Gastroesophageal sphincter (tissue), 4 donors: ENCODE measurements around the gene CDH13. TPM values are rescaled to one million over a fixed set of nuclear protein-coding genes. Genes with fewer than 3 reads are reported as not detected.

Experiments used
- ATAC-seq: fragments of 150-250 bp; one replicate; pipeline ENCODE4 v1.9.1; 2016; ENCODE audit warnings: mild to moderate bottlenecking, moderate library complexity
- H3K27ac ChIP-seq, 4 donors: fragments of 200-600 bp; sonication (generic) in 3 of 4; 1 replicate in 3 of 4; 2 replicates in 1 of 4; pipeline ENCODE4 v1.5.1; 2016 to 2019
- H3K27me3 ChIP-seq: fragments of 200-600 bp; sonication (generic); one replicate; pipeline ENCODE4 v1.5.1; 2019
- H3K36me3 ChIP-seq, 2 donors: fragments of 200-600 bp; sonication (generic); one replicate each; pipeline ENCODE4 v1.5.1; 2019; ENCODE audit warnings: control low read depth in 1 of 2
- H3K4me1 ChIP-seq, 3 donors: fragments of 200-600 bp; sonication (generic); 1 replicate in 2 of 3; 2 replicates in 1 of 3; pipeline ENCODE4 v1.5.1; 2016 to 2019; ENCODE audit warnings: control low read depth in 2 of 3
- H3K4me3 ChIP-seq, 2 donors: fragments of 200-600 bp; sonication (generic); one replicate each; pipeline ENCODE4 v1.5.1; 2019; ENCODE audit warnings: mild to moderate bottlenecking in 1 of 2, moderate library complexity in 1 of 2
- H3K9me3 ChIP-seq, 3 donors: fragments of 200-600 bp; sonication (generic); one replicate each; pipeline ENCODE4 v1.5.1; 2017 to 2019; ENCODE audit warnings: control low read depth in 2 of 3
- EP300 ChIP-seq: sonication (generic); formaldehyde crosslinking; IDR thresholded peaks from one replicate; pipeline ENCODE4 v1.6.1; 2017; ENCODE audit warnings: antibody characterized with exemption, mild to moderate bottlenecking
- POLR2A ChIP-seq, 2 donors: fragments of 450-650 bp; IDR thresholded peaks; one replicate each; pipeline ENCODE4 v1.6.1; 2017; ENCODE audit warnings: antibody characterized with exemption in 2 of 2, mild to moderate bottlenecking in 2 of 2, moderate library complexity in 1 of 2
- POLR2AphosphoS5 ChIP-seq: sonication (generic); formaldehyde crosslinking; IDR thresholded peaks from one replicate; pipeline ENCODE4 v1.6.1; 2017; ENCODE audit warnings: antibody characterized with exemption
- WGBS, 2 donors: methylation state at CpG; one replicate each; pipeline ENCODE4 v1.1.5; 2018; ENCODE audit warnings: low coverage in 1 of 2; 5-methylcytosine and 5-hydroxymethylcytosine counted together
- total RNA-seq, 4 donors: library from RNA; depleted of rRNA; stranded (reverse); fragments of >200 nt; gene quantifications; one replicate each; pipeline ENCODE4 v1.1.0, GENCODE V29; 2016
- TF ChIP-seq, protein P1 (sequence below), 4 experiments: fragments of 200-600 bp in 2 of 4; fragments of 450-650 bp in 2 of 4; sonication (generic) in 1 of 4; IDR thresholded peaks; one replicate each; pipeline ENCODE4 v1.5.1; 2017 to 2019; ENCODE audit warnings: antibody characterized with exemption in 4 of 4, mild to moderate bottlenecking in 2 of 4, moderate library complexity in 2 of 4

The CDH13 gene
- total RNA-seq, 4 donors from 2014 or later: 4.2 to 22.3 (median 11.4) TPM

DNA sequence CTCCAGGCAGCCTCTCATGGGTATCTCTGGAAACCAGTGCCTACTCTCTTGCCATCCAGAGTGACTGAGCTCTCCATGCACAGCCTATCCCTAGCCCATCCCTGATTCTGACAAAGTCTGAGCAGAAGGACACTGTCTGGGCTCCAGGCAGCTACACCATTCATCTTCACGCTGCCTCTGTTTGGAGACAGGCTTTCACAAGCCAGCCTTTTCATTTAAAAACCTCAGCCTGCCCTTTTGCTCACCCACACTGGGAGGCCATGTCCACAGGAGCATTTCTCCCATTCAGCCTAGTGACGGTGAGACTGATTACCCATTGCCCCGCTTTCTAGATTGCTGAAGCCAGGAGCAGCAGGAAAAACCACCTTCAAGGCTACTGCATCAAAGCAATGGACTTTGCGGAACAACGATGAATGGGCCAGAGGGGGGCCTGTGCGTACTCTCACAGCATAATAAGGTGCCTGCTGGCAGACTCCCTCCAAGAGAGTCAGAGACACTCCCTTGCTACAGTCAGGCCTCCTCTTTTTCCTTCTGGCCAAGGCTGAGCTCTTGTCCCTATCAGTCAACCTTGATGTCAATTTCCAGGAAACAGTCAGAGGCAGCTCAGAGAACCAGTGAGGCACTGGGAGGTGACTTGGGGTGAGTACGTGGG lies 24.7 kb upstream of the CDH13 start:
- Histone ChIP-seq H3K4me1 (no peaks in the 10 kb centered on the region), H3K9me3 (peaks cover 0 to 23% (median 0%) of the 10 kb centered on the region in 3 donors), H3K4me3 (no peak overlapping the region), H3K36me3 (no peaks in the 10 kb centered on the region), H3K27ac (no peak overlapping the region), H3K27me3 (peaks cover 4% of the 10 kb centered on the region)
- no peak for ATAC-seq
- 63 to 84% methylated on average over 3 to 5 of the region's 7 CpGs for WGBS, 2 donors
- no peak for TF ChIP-seq POLR2A (IDR thresholded peaks at IDR 0.05)
- TF ChIP-seq, protein P1, sequence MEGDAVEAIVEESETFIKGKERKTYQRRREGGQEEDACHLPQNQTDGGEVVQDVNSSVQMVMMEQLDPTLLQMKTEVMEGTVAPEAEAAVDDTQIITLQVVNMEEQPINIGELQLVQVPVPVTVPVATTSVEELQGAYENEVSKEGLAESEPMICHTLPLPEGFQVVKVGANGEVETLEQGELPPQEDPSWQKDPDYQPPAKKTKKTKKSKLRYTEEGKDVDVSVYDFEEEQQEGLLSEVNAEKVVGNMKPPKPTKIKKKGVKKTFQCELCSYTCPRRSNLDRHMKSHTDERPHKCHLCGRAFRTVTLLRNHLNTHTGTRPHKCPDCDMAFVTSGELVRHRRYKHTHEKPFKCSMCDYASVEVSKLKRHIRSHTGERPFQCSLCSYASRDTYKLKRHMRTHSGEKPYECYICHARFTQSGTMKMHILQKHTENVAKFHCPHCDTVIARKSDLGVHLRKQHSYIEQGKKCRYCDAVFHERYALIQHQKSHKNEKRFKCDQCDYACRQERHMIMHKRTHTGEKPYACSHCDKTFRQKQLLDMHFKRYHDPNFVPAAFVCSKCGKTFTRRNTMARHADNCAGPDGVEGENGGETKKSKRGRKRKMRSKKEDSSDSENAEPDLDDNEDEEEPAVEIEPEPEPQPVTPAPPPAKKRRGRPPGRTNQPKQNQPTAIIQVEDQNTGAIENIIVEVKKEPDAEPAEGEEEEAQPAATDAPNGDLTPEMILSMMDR (IDR thresholded peaks at IDR 0.05): no peak
- TF ChIP-seq POLR2AphosphoS5: no peak
- TF ChIP-seq EP300: no peak

DNA sequence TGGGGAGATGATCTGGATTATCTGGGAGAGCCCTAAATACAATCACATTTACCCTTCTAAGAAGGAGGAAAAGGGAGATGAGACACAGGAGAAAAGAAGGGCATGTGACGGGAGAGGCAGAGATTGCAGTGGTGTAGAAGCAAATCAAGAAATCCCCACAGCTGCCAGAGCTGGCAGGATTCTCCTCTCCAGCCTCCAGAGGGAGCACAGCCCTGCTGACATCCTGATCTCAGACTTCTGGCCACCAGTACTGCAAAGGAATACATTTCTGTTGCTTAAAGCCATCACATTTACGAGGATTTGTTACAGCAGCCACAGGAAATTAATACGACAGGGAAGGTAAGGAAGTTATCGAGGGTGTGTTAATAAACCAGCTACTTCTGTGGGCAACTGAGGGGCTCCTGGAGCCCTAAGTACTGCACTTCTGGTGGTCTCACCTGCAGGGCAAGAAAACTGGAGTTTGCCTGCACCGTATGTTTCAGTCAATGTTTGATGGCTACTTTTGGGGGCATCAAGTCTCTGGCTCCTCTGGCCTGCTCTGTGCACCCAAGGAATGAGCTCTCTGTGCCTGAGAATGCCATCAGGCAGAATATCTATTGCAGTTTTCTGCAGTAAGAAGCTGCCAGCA lies 22.9 kb upstream of the CDH13 start:
- H3K27ac ChIP-seq: no peak overlapping the region
- H3K4me1 ChIP-seq: no peaks in the 10 kb centered on the region
- 4 to 67% methylated on average over 1 to 4 of the region's 5 CpGs for WGBS, 2 donors
- H3K27me3 ChIP-seq: peaks cover 4% of the 10 kb centered on the region
- ATAC-seq: no peak
- H3K4me3 ChIP-seq: no peak overlapping the region
- H3K9me3 ChIP-seq: peaks cover 0 to 21% (median 0%) of the 10 kb centered on the region in 3 donors
- no peak for TF ChIP-seq POLR2AphosphoS5
- no peak for TF ChIP-seq EP300
- TF ChIP-seq, protein P1 (IDR thresholded peaks at IDR 0.05): peak in 3 of 4 experiments; percentile 24 to 61 (median 37)
- H3K36me3 ChIP-seq: no peaks in the 10 kb centered on the region

DNA sequence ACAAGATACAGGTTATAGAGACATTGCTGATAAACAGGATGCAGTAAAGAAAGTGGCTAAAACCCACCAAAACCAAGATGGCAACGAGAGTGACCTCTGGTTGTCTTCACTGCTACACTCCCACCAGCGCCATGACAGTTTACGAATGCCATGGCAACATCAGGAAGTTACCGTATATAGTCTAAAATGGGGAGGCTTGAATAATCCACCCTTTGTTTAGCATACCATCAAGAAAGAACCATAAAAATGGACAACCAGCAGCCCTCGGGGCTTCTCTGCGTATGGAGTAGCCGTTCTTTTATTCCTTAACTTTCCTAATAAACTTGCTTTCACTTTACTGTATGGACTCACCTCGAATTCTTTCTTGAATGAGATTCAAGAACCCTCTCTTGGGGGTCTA lies 21.7 kb upstream of the CDH13 start:
- no peak for TF ChIP-seq POLR2A (IDR thresholded peaks at IDR 0.05)
- no peak for TF ChIP-seq POLR2AphosphoS5
- TF ChIP-seq, protein P1 (IDR thresholded peaks at IDR 0.05): no peak
- TF ChIP-seq EP300: no peak
- Histone ChIP-seq H3K4me1 (no peaks in the 10 kb centered on the region), H3K27me3 (peaks cover 4% of the 10 kb centered on the region), H3K27ac (no peak overlapping the region), H3K4me3 (no peak overlapping the region), H3K9me3 (peaks cover 0 to 12% (median 0%) of the 10 kb centered on the region in 3 donors), H3K36me3 (no peaks in the 10 kb centered on the region)
- 81 to 84% methylated on average over 5 to 8 of the region's 8 CpGs for WGBS, 2 donors
- no peak for ATAC-seq

DNA sequence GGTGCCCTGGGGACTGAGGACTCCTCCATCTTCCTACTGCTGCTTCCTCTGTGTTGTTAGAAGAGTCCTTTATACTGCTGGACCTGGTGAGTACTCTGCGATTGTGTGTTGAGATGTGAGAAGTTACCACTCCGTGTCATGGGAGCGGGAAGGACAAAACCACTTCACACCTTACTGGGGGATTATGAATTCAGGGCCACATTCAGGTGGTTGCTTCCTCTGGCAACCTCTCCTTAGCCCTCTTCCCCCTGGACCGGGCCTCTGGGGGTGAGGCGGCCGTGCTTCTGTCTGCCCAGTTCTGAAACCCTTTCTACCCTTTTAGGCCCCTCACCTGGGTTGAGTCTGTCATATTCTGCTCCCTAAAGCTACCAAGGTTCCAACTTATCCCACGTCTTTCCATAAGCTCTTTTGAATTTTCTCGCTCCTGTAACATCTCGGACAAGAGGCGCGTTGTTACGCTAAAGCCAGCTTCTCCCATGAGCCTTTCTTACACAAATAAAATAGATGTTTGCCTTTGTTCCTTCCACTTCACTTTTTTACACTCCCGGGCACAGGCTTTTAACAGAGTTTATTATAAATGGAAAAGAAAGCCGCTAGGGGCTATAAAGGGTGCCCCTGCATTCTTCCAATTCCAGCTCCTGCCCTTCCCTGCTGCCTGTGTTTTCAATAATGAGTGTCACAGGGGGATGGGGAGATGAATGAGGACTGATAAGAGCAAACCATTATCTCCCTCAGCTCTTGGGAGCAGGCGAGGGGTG lies 20.7 kb upstream of the CDH13 start:
- H3K9me3 ChIP-seq: peaks cover 0 to 2% (median 0%) of the 10 kb centered on the region in 3 donors
- 50 to 58% methylated on average over 8 to 13 of the region's 15 CpGs for WGBS, 2 donors
- no peaks in the 10 kb centered on the region for H3K4me1 ChIP-seq
- H3K27me3 ChIP-seq: peaks cover 4% of the 10 kb centered on the region
- TF ChIP-seq, protein P1 (IDR thresholded peaks at IDR 0.05): no peak
- TF ChIP-seq POLR2AphosphoS5 (no peak), EP300 (no peak), POLR2A (IDR thresholded peaks at IDR 0.05) (no peak)
- no peak overlapping the region for H3K4me3 ChIP-seq
- no peak for ATAC-seq
- no peak overlapping the region for H3K27ac ChIP-seq
- H3K36me3 ChIP-seq: no peaks in the 10 kb centered on the region
